Activated effector memory CD4-positive, alpha-beta T cell treated with Interleukin-2 at 50 U/mL for 16 hours (primary cell): ENCODE data around the gene SAMD14.

Experiments used
- DNase-seq: peaks from one replicate; pipeline ENCODE4 v3.0.0-alpha.2; 2020

The SAMD14 gene

DNA sequence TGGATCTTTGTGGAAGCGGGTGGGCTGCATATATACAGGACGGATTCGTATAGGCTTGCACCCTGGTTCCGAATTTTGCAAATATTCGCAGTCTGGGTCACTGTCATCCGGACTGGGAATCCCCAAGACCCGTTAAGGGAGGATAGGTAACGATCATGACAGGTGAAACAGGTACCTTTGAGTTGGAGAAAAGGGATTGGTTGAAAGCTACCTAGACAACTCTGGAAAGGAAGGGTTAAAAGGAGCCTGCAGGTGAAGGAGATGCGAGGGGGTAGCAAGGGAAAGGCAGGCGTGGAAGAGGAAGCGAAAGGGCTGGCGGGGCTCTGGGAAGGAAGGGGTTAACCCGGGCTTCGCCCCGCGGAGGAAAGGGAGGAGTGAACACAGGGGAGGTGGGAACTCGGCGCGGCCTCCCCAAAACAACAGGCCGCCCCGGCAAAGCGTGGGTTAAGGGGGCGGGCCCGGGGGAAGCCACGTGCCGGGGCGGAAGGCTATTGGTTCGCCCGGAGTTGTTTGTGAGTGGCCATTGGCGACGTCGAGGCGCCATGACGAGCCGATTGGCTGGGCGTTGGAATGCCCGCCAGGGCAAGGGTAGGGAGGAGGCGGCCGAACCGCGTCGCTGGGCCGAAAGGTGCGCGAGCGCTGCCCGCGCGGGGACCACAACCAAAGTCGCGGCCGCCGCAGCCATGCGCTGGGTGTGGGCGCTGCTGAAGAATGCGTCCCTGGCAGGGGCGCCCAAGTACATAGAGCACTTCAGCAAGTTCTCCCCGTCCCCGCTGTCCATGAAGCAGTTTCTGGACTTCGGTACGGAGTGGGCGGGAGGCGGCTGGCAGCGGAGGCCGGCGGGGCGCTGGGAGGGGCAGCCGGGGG lies 35.0 kb downstream of the SAMD14 start, which contains the start of gene PDK2:
Gene PDK2, plus strand, starts transcription at position 599 of the 867 bp plus-strand sequence. Its CDS starts 85 bp downstream, at position 684.
- peak; percentile 97 for DNase-seq

- peak; percentile 87 for DNase-seq
These were observed 35.7 kb downstream of the SAMD14 start for GRCh38 chr17:50094243-50094752.

DNA sequence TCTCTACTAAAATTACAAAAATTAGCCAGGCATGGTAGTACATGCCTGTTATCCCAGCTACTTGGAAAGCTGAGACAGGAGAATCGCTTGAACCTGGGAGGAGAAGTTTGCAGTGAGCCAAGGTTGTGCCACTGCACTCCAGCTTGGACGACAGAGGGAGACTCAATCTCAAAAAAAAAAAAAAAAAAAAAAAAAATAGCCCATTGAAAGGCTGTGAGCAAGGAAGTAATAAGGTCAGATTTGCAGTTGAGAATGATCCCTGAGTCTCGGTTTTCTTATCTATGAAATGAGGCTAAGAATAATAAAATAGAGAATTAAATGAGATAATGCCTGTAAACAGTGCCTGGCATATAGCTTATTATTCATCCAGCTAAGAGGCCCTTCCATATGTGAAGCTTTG lies 36.2 kb downstream of the SAMD14 start:
- no peak for DNase-seq

GRCh38 chr17:50093246-50093645 lies 36.7 kb downstream of the SAMD14 start:
- no peak for DNase-seq

DNA sequence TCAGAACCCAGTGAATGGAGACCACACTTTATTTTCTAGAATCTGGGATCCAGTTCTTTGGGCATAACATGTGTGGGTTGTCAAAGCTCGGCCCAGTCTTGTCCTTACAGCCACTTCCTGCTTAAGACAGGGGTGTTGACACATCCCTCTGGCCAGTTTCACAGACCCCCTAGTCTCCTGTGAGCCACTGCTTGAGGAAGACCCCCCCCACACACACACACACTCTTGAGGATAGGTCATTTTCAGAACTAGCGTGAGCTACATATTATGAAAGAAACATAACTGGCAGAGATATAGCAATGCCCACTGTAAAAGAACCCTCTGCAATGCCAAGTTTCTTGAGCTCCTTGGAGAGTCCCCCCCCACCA lies 38.1 kb downstream of the SAMD14 start:
- DNase-seq: no peak

GRCh38 chr17:50090971-50091917 lies 38.7 kb downstream of the SAMD14 start:
- no peak for DNase-seq

GRCh38 chr17:50090071-50090470 lies 39.9 kb downstream of the SAMD14 start:
- no peak for DNase-seq

GRCh38 chr17:50088952-50089825 lies 40.8 kb downstream of the SAMD14 start:
- no peak for DNase-seq

GRCh38 chr17:50087912-50088405 lies 42.0 kb downstream of the SAMD14 start:
- no peak for DNase-seq

DNA sequence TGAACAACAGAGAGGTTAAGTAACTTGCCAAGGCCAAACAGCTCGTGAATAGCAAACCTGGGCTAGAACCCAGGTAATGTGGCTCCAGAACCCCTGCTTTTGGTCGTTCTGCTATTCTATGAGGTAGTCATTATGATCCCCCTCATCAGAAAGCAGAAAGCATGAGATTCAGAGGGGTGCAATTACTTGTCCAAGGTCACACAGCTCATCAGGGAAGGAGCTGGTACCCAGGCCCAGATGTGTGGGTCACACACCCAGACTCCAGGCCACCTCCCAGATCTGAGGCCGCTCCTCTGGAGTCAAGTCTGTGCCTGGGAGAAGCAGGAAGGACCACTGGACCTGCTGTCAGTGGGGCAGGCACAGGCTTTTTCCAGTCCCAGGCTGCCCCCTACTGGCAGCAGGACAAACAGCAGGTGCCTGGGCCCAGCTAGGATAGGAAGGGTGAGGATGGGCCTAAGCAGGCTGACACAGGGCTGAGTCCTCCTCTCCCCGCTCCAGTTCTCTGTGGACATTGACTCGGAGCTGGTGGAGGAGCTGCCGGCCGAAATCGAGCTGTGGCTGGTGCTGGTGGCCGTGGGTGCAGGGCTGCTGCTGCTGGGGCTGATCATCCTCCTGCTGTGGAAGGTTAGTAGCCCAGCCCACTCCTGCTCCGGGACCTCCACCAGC lies 42.6 kb downstream of the SAMD14 start:
- peak; percentile 63 for DNase-seq

- no peak for DNase-seq
These were observed 48.2 kb downstream of the SAMD14 start for GRCh38 chr17:50081757-50082156.

- no peak for DNase-seq
These were observed 49.1 kb downstream of the SAMD14 start for GRCh38 chr17:50080827-50081226.

GRCh38 chr17:50080096-50080480 lies 49.9 kb downstream of the SAMD14 start:
- DNase-seq: no peak

- no peak for DNase-seq
These were observed 50.4 kb downstream of the SAMD14 start for GRCh38 chr17:50079334-50080095.

- DNase-seq: no peak
These were observed 51.5 kb downstream of the SAMD14 start for GRCh38 chr17:50078430-50078829.

- DNase-seq: no peak
These were observed 53.2 kb downstream of the SAMD14 start for GRCh38 chr17:50076591-50077235.

- DNase-seq: no peak
These were observed 53.8 kb downstream of the SAMD14 start for GRCh38 chr17:50076221-50076590.

GRCh38 chr17:50075446-50076032 lies 54.4 kb downstream of the SAMD14 start:
- no peak for DNase-seq

DNA sequence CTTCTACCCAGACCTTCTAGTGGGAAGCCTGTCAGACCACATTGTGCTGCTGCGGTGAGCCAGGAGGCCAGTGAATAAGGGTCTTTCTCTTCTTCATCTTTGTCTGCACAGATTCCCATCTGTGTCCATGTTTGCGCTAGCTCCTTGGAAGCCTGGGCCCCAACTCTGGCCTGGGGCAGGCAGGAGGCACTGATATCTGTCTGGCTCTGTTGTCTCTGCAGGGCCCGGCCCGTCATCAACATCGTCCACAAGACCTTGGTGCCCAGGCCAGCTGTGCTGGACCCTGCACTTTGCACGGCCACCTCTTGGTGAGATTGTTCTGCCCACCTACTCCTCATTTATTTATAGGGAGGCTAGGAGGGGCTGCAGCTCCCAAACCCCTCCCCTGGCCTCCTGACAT lies 55.7 kb downstream of the SAMD14 start:
- DNase-seq: no peak

DNA sequence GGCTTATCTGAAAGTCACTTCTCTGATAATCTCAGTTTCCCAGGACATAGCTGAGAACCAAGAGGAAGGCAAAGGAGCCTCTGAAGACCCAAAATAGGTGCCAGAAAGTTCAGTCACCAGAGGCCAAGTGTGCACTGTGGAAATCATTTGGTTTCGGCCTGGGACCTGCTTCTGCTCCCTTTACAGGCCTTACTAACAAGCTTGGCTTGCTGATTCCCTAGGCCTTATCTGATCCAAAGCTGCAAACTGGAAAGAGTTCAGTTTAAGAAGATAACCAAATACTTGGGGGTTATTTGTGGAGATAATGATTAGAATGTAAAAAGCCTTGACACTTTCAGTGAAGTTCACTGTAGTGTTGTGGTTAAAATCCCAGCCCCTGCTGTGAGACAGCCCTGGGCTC lies 57.0 kb downstream of the SAMD14 start:
- DNase-seq: no peak
